Chondrocyte (in vitro differentiated cells): Measurements from ENCODE around the gene FRMD4B. TPM values are rescaled to one million over a fixed set of nuclear protein-coding genes. Genes with fewer than 3 reads are reported as not detected.

Source experiments
- DNase-seq: peaks from one replicate; pipeline ENCODE4 v3.0.0; 2021; ENCODE audit warnings: mixed read lengths, low spot score
- H3K27ac Mint-ChIP-seq: one replicate; pipeline ENCODE4 v1.8.0; 2021; ENCODE audit warnings: mild to moderate bottlenecking, moderate library complexity, mixed read lengths; ENCODE audit not compliant: unreplicated experiment
- H3K27me3 Mint-ChIP-seq: 2 replicates; pipeline ENCODE4 v1.8.0; 2021; ENCODE audit warnings: low read depth, mixed read lengths
- H3K36me3 Mint-ChIP-seq: 2 replicates; pipeline ENCODE4 v1.8.0; 2021; ENCODE audit warnings: low read depth, mixed read lengths
- H3K4me1 Mint-ChIP-seq: 2 replicates; pipeline ENCODE4 v1.8.0; 2021; ENCODE audit warnings: low read depth, mild to moderate bottlenecking, mixed read lengths
- H3K4me3 Mint-ChIP-seq: one replicate; pipeline ENCODE4 v1.8.0; 2021; ENCODE audit warnings: mild to moderate bottlenecking, moderate library complexity, mixed read lengths; ENCODE audit not compliant: unreplicated experiment
- H3K9me3 Mint-ChIP-seq: 2 replicates; pipeline ENCODE4 v1.8.0; 2021; ENCODE audit warnings: low read depth, mixed read lengths
- CTCF ChIP-seq: fragments of 200-600 bp; sonication (generic); IDR thresholded peaks from 2 replicates; pipeline ENCODE4 v1.5.0; 2021; ENCODE audit warnings: antibody characterized with exemption, mild to moderate bottlenecking, moderate library complexity
- total RNA-seq: library from RNA; stranded (reverse); gene quantifications from 3 replicates; pipeline ENCODE4 v1.2.1, GENCODE V29; 2021

The FRMD4B gene
- total RNA-seq, 1 donor from 2014 or later = 4.1 TPM

- peaks cover 23% of the 10 kb centered on the region for H3K4me1 Mint-ChIP-seq
- TF ChIP-seq CTCF = no peak
- H3K9me3 Mint-ChIP-seq = peaks cover 4% of the 10 kb centered on the region
- no peaks in the 10 kb centered on the region for H3K27me3 Mint-ChIP-seq
- no peak overlapping the region for H3K4me3 Mint-ChIP-seq
- H3K36me3 Mint-ChIP-seq = no peaks in the 10 kb centered on the region
- no peak for DNase-seq
- H3K27ac Mint-ChIP-seq = no peak overlapping the region
Measured at GRCh38 chr3:69409831-69410230, 23.9 kb upstream of the FRMD4B start.

GRCh38 chr3:69409011-69409410, 23.1 kb upstream of the FRMD4B start:
- Mint-ChIP-seq H3K36me3 (no peaks in the 10 kb centered on the region), H3K27ac (no peak overlapping the region), H3K9me3 (peaks cover 9% of the 10 kb centered on the region), H3K4me3 (no peak overlapping the region), H3K27me3 (no peaks in the 10 kb centered on the region), H3K4me1 (peaks cover 23% of the 10 kb centered on the region)
- no peak for DNase-seq
- TF ChIP-seq CTCF = no peak

GRCh38 chr3:69408542-69408941, 22.7 kb upstream of the FRMD4B start:
- Mint-ChIP-seq H3K4me1 (peaks cover 23% of the 10 kb centered on the region), H3K4me3 (no peak overlapping the region), H3K36me3 (no peaks in the 10 kb centered on the region), H3K9me3 (peaks cover 9% of the 10 kb centered on the region), H3K27ac (no peak overlapping the region), H3K27me3 (no peaks in the 10 kb centered on the region)
- TF ChIP-seq CTCF = no peak
- no peak for DNase-seq

- peaks cover 23% of the 10 kb centered on the region for H3K4me1 Mint-ChIP-seq
- H3K36me3 Mint-ChIP-seq = no peaks in the 10 kb centered on the region
- H3K9me3 Mint-ChIP-seq = peaks cover 9% of the 10 kb centered on the region
- H3K27ac Mint-ChIP-seq = no peak overlapping the region
- no peak overlapping the region for H3K4me3 Mint-ChIP-seq
- no peak for DNase-seq
- no peaks in the 10 kb centered on the region for H3K27me3 Mint-ChIP-seq
- no peak for TF ChIP-seq CTCF
Measured at GRCh38 chr3:69407908-69408307, 22.0 kb upstream of the FRMD4B start.

- Mint-ChIP-seq H3K27ac (no peak overlapping the region), H3K9me3 (peaks cover 9% of the 10 kb centered on the region), H3K4me3 (no peak overlapping the region), H3K4me1 (peaks cover 15% of the 10 kb centered on the region), H3K27me3 (no peaks in the 10 kb centered on the region), H3K36me3 (no peaks in the 10 kb centered on the region)
- no peak for TF ChIP-seq CTCF
- no peak for DNase-seq
Measured at GRCh38 chr3:69406163-69406562, 20.3 kb upstream of the FRMD4B start.
